ENCODE results near the gene IGFN1.

IGFN1 gene

DNA sequence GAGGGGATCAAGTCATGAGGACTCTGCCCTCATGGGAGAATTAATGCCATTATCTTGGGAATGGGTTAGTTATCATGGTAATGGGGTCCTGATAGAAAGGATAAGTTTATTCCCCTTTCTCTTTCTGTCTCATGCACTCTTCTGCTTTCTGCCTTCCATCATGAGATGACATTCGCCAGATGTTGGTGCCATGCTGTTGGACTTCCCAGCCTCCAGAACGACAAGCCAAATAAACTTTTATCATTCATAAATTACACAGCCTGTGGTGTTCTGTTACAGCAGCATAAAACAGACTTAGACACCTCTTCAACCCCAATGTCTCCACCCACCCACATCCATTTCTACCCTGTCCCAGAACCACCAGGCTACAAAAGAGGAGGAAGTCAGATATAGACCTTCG is 11.9 kb upstream of the IGFN1 start:
- Histone ChIP-seq H3K4me3 (ENCODE audit: insufficient read length, low read depth) (no peak overlapping the region), H3K27me3 (ENCODE audit: insufficient read depth, insufficient read length) (peaks cover 6% of the 10 kb centered on the region), H3K9ac (ENCODE audit: insufficient read length, low read depth) (no peak overlapping the region), H3K36me3 (ENCODE audit: insufficient read depth, insufficient read length, low read length) (no peaks in the 10 kb centered on the region), H3K9me3 (ENCODE audit: insufficient read depth, low read length) (peaks cover 11% of the 10 kb centered on the region; the same call in 1 of the 2 replicates), H3K4me1 (ENCODE audit: insufficient read depth, insufficient read length) (peaks cover 14% of the 10 kb centered on the region)
- DNase-seq (ENCODE audit: low read depth, low spot score) = no peak
- TF ChIP-seq ZNF274 (IDR thresholded peaks at IDR 0.05; ENCODE audit: low read depth, low read length) (no peak), SUZ12 (IDR thresholded peaks at IDR 0.05; ENCODE audit: extremely low read depth, insufficient read depth, insufficient read length) (no peak), YY1 (IDR thresholded peaks at IDR 0.05; ENCODE audit: insufficient read depth, insufficient read length) (no peak)

DNA sequence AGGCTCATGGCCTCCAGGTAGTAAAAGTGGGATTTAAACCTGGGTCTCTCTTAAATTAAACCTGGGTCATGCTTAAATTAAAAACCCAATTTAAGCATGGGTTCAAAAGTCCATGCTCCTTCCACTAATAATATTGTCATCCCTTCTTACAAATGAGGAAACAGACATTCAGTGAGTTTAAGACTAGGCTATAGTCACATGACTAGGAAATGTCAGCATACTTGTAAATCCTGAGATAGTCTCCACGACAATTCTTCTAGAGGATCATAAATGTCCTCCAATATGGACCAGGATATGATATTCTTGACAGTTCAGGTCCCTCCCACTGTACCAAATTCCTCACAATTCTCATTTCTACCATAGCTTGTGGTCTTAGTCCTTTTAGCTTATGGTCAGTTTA is 10.5 kb upstream of the IGFN1 start:
- Histone ChIP-seq H3K36me3 (ENCODE audit: insufficient read depth, insufficient read length, low read length) (no peaks in the 10 kb centered on the region), H3K4me3 (ENCODE audit: insufficient read length, low read depth) (no peak overlapping the region), H3K9ac (ENCODE audit: insufficient read length, low read depth) (no peak overlapping the region), H3K4me1 (ENCODE audit: insufficient read depth, insufficient read length) (peaks cover 14% of the 10 kb centered on the region), H3K27me3 (ENCODE audit: insufficient read depth, insufficient read length) (peaks cover 6% of the 10 kb centered on the region), H3K9me3 (ENCODE audit: insufficient read depth, low read length) (peaks cover 11% of the 10 kb centered on the region; the same call in 1 of the 2 replicates)
- no peak for DNase-seq (ENCODE audit: low read depth, low spot score)
- TF ChIP-seq SUZ12 (IDR thresholded peaks at IDR 0.05; ENCODE audit: extremely low read depth, insufficient read depth, insufficient read length) = no peak
- no peak for TF ChIP-seq YY1 (IDR thresholded peaks at IDR 0.05; ENCODE audit: insufficient read depth, insufficient read length)
- no peak for TF ChIP-seq ZNF274 (IDR thresholded peaks at IDR 0.05; ENCODE audit: low read depth, low read length)

DNA sequence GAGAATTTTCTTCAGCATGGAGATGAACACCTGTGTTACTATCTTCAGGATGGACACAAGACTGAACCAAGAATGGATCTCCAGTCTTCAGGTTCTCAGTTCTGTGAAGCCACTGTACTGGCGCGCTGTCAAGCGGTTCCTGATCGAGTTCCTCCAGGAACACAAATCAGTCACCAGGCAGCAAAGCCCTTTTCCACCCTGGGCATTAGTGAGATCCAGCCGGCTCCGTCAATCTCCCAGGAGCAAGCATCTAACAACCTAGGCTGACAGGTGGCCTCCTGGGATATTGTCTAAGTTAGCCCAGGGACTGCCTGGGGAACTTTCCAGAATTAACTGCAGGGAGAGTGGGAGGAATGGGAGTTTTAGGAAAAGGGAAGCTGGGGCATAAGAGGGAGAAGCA is 9.7 kb upstream of the IGFN1 start:
- peaks cover 19% of the 10 kb centered on the region for H3K4me1 ChIP-seq (ENCODE audit: insufficient read depth, insufficient read length)
- peaks cover 6% of the 10 kb centered on the region for H3K27me3 ChIP-seq (ENCODE audit: insufficient read depth, insufficient read length)
- no peak overlapping the region for H3K9ac ChIP-seq (ENCODE audit: insufficient read length, low read depth)
- no peak overlapping the region for H3K4me3 ChIP-seq (ENCODE audit: insufficient read length, low read depth)
- H3K9me3 ChIP-seq (ENCODE audit: insufficient read depth, low read length) = peaks cover 11% of the 10 kb centered on the region; the same call in 1 of the 2 replicates
- TF ChIP-seq YY1 (IDR thresholded peaks at IDR 0.05; ENCODE audit: insufficient read depth, insufficient read length) = no peak
- no peak for TF ChIP-seq SUZ12 (IDR thresholded peaks at IDR 0.05; ENCODE audit: extremely low read depth, insufficient read depth, insufficient read length)
- TF ChIP-seq ZNF274 (IDR thresholded peaks at IDR 0.05; ENCODE audit: low read depth, low read length) = no peak
- DNase-seq (ENCODE audit: low read depth, low spot score) = no peak
- no peaks in the 10 kb centered on the region for H3K36me3 ChIP-seq (ENCODE audit: insufficient read depth, insufficient read length, low read length)

DNA sequence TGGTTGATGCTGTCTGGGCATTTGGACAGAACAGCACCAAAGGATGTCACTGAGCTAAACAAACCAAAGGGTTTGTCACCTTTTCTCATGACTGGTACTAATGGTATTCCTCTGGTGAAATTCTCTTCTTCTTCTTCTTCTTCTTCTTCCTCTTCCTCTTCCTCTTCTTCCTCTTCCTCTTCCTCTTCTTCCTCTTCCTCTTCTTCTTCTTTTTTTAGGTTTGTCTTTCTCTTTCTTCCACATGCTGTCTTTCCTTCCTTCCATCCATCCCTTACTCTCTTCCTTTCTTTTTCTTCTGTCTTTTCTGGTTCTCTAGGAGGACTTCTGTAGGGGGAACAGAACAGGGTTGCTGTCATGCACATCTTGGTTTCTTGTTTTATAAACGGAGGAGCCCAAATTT is 9.3 kb upstream of the IGFN1 start:
- Histone ChIP-seq H3K36me3 (ENCODE audit: insufficient read depth, insufficient read length, low read length) (no peaks in the 10 kb centered on the region), H3K9me3 (ENCODE audit: insufficient read depth, low read length) (peaks cover 11% of the 10 kb centered on the region; the same call in 1 of the 2 replicates), H3K27me3 (ENCODE audit: insufficient read depth, insufficient read length) (peaks cover 6% of the 10 kb centered on the region), H3K4me3 (ENCODE audit: insufficient read length, low read depth) (no peak overlapping the region), H3K9ac (ENCODE audit: insufficient read length, low read depth) (no peak overlapping the region), H3K4me1 (ENCODE audit: insufficient read depth, insufficient read length) (peaks cover 17% of the 10 kb centered on the region)
- TF ChIP-seq YY1 (IDR thresholded peaks at IDR 0.05; ENCODE audit: insufficient read depth, insufficient read length) = no peak
- no peak for TF ChIP-seq SUZ12 (IDR thresholded peaks at IDR 0.05; ENCODE audit: extremely low read depth, insufficient read depth, insufficient read length)
- no peak for TF ChIP-seq ZNF274 (IDR thresholded peaks at IDR 0.05; ENCODE audit: low read depth, low read length)
- DNase-seq (ENCODE audit: low read depth, low spot score) = no peak

DNA sequence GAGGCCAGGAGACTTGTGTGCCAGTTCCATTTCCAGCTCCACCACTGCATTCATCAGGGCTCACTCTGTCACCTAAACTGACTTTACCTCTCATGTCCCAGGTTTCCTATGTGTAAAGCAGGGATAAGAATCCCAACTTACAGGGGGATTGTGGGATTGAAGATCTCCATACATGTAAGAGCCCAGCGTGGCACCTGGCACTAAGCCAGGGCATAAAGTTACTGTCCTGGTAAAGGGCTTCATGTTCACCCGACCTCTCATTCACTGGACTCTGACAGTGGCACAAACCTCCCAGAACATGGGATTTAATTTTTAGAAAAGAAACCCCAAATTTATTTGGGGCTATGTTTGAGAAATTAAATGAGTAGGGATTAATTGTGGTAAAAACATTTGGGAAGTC is 8.9 kb upstream of the IGFN1 start:
- DNase-seq (ENCODE audit: low read depth, low spot score) = no peak

DNA sequence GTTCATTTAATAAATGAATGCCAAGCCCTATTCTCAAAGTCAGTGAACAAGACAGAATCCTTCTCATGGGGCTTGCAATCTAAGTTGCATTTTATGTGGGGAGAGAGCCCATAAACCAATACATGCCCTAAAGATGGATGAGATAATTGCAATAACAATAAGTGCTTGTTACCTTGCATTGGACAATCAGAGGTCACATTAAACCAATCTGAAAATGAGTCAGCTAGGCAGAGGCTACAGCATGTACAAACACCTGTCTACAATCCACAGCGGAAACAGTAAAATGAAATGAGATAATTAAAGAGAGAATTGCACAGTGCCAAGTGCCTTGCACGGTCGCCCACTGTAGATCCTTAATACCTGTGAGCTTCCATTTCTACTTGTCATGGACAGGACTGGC is 7.4 kb upstream of the IGFN1 start:
- Histone ChIP-seq H3K4me1 (ENCODE audit: insufficient read depth, insufficient read length) (peaks cover 10% of the 10 kb centered on the region), H3K4me3 (ENCODE audit: insufficient read length, low read depth) (no peak overlapping the region), H3K9ac (ENCODE audit: insufficient read length, low read depth) (no peak overlapping the region), H3K9me3 (ENCODE audit: insufficient read depth, low read length) (peaks cover 11% of the 10 kb centered on the region; the same call in 1 of the 2 replicates), H3K27me3 (ENCODE audit: insufficient read depth, insufficient read length) (peaks cover 6% of the 10 kb centered on the region), H3K36me3 (ENCODE audit: insufficient read depth, insufficient read length, low read length) (no peaks in the 10 kb centered on the region)
- no peak for DNase-seq (ENCODE audit: low read depth, low spot score)
- TF ChIP-seq ZNF274 (IDR thresholded peaks at IDR 0.05; ENCODE audit: low read depth, low read length) (no peak), SUZ12 (IDR thresholded peaks at IDR 0.05; ENCODE audit: extremely low read depth, insufficient read depth, insufficient read length) (no peak), YY1 (IDR thresholded peaks at IDR 0.05; ENCODE audit: insufficient read depth, insufficient read length) (no peak)

More for the DNA sequence above, 8.9 kb upstream of the IGFN1 start:
- peaks cover 16% of the 10 kb centered on the region for H3K4me1 ChIP-seq (ENCODE audit: insufficient read depth, insufficient read length)
- TF ChIP-seq ZNF274 (IDR thresholded peaks at IDR 0.05; ENCODE audit: low read depth, low read length) (no peak), SUZ12 (IDR thresholded peaks at IDR 0.05; ENCODE audit: extremely low read depth, insufficient read depth, insufficient read length) (no peak), YY1 (IDR thresholded peaks at IDR 0.05; ENCODE audit: insufficient read depth, insufficient read length) (no peak)
- H3K4me3 ChIP-seq (ENCODE audit: insufficient read length, low read depth) = no peak overlapping the region
- peaks cover 6% of the 10 kb centered on the region for H3K27me3 ChIP-seq (ENCODE audit: insufficient read depth, insufficient read length)
- no peak overlapping the region for H3K9ac ChIP-seq (ENCODE audit: insufficient read length, low read depth)
- H3K36me3 ChIP-seq (ENCODE audit: insufficient read depth, insufficient read length, low read length) = no peaks in the 10 kb centered on the region
- H3K9me3 ChIP-seq (ENCODE audit: insufficient read depth, low read length) = peaks cover 11% of the 10 kb centered on the region; the same call in 1 of the 2 replicates

DNA sequence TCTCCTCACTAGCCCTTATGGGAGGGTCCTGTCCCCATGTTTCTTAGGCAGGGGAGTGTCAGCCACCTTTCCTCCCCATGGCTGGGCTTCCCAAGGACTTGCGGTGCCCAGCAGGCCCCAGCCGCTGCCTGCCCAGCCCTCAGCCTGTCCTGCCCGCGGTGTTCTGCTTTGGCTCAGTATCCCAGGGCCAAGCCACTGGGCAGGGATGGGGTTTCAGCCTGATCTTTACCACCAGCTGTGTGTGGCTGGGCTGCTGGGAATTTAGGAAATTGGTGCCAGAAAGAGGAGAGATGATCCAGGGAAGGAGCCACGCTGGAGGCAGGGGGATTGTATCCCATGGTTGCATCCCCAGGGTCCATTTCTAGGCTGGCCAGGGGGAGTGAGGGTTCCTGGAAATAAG is 6.9 kb upstream of the IGFN1 start:
- Histone ChIP-seq H3K9ac (ENCODE audit: insufficient read length, low read depth) (no peak overlapping the region), H3K4me3 (ENCODE audit: insufficient read length, low read depth) (no peak overlapping the region), H3K4me1 (ENCODE audit: insufficient read depth, insufficient read length) (peaks cover 10% of the 10 kb centered on the region), H3K36me3 (ENCODE audit: insufficient read depth, insufficient read length, low read length) (no peaks in the 10 kb centered on the region), H3K27me3 (ENCODE audit: insufficient read depth, insufficient read length) (peaks cover 6% of the 10 kb centered on the region), H3K9me3 (ENCODE audit: insufficient read depth, low read length) (peaks cover 7% of the 10 kb centered on the region; the same call in 1 of the 2 replicates)
- TF ChIP-seq ZNF274 (IDR thresholded peaks at IDR 0.05; ENCODE audit: low read depth, low read length) = no peak
- no peak for TF ChIP-seq SUZ12 (IDR thresholded peaks at IDR 0.05; ENCODE audit: extremely low read depth, insufficient read depth, insufficient read length)
- TF ChIP-seq YY1 (IDR thresholded peaks at IDR 0.05; ENCODE audit: insufficient read depth, insufficient read length) = no peak
- no peak for DNase-seq (ENCODE audit: low read depth, low spot score)
